Measurements from ENCODE around the gene GABRQ. TPM values are rescaled to one million over a fixed set of nuclear protein-coding genes. Genes with fewer than 3 reads are reported as not detected.
A peak's percentile ranks its signal among the peaks of the same experiment; 100 is the strongest.

The GABRQ gene
- total and polyA plus RNA-seq, 2 of the 13 experiments (the other 11 are each of a cell fraction or from before 2014, with no cell fraction given), result not detected

DNA sequence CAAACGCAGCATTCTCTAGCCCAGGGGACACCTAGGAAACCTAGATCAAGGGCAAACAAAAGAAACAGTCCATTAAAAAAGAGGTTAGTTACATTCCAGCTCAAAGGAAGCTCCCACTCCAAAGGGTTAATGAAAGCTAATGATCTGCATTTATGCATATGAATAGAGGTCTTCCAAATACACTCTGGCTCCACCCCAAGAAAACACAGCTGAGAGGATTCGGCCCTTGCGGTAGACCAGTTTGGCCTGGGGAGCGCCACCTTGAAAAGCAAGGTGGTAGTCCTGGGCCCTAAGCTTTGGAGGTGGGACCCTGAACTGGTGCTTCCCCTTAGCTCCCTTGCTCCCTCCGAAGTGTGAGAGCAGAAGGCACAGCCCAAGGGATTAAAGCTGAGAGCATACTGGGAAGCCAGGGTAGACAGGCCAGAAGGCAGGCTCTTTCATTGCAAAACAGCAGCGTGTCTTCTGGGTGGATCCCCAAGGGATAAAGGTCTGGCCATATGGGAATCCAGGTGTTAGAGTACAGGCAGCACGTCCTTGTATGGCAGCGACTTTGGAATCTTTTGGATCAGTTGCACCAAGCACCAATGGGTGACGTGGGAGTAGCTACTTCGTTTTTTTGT, 3.7 kb downstream of the GABRQ start (continued):
- TF ChIP-seq ZNF652 (CRISPR knock-in tag; IDR thresholded peaks at IDR 0.05; ENCODE audit: borderline replicate concordance, low read depth) (no peak), FOSL2 (CRISPR knock-in tag; IDR thresholded peaks at IDR 0.05) (no peak)

DNA sequence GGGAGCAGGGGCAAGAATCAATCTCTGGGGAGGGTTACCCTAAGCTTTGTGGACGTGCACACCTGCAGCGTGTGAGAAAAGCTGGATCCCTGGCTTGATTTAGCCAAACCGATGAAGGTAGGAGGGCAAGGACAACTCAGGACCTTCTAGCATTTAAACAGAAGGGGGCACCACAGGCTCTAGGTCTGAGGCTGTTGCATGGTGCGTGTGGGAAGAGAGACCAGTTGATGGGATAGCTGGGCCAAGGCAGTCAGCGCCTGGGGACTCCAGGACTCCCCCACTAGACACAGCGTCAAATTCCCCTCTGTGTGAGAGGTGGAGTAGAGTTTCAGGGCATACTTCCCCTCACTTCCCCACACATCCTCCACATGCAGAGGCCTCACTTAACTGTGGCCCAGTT, 4.3 kb downstream of the GABRQ start:
- ChIA-PET POLR2A (no interaction called here), CTCF (ENCODE audit: low intra/inter-chr PET ratio, low total read pairs) (no interaction called here)
- TF ChIP-seq SMC3 (IDR thresholded peaks at IDR 0.05; ENCODE audit: low read length) (peak; percentile 19; the same call in 1 of the 2 replicates), STAG1 (CRISPR knock-in tag; IDR thresholded peaks at IDR 0.05) (peak; percentile 40), DPF2 (CRISPR knock-in tag; IDR thresholded peaks at IDR 0.05; ENCODE audit: borderline replicate concordance, low read depth) (no peak)
- TF ChIP-seq, protein P1, sequence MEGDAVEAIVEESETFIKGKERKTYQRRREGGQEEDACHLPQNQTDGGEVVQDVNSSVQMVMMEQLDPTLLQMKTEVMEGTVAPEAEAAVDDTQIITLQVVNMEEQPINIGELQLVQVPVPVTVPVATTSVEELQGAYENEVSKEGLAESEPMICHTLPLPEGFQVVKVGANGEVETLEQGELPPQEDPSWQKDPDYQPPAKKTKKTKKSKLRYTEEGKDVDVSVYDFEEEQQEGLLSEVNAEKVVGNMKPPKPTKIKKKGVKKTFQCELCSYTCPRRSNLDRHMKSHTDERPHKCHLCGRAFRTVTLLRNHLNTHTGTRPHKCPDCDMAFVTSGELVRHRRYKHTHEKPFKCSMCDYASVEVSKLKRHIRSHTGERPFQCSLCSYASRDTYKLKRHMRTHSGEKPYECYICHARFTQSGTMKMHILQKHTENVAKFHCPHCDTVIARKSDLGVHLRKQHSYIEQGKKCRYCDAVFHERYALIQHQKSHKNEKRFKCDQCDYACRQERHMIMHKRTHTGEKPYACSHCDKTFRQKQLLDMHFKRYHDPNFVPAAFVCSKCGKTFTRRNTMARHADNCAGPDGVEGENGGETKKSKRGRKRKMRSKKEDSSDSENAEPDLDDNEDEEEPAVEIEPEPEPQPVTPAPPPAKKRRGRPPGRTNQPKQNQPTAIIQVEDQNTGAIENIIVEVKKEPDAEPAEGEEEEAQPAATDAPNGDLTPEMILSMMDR (CRISPR knock-in tag; IDR thresholded peaks at IDR 0.05), result peak; percentile 61
- Histone ChIP-seq H4K20me1 (ENCODE audit: insufficient read depth, low read length) (no peaks in the 10 kb centered on the region), H3K4me2 (ENCODE audit: low read depth, low read length) (no peak overlapping the region), H3K27me3 (ENCODE audit: control insufficient read depth in 1 of 2, insufficient read depth in 2 of 2, low read length in 2 of 2) (peaks cover 0 to 7% of the 10 kb centered on the region in 2 experiments; a peak in 1 of 5 replicates), H2AFZ (ENCODE audit: low read length) (no peak overlapping the region), H3K36me3 (replicated peaks in 1 of 2; ENCODE audit: control insufficient read depth in 1 of 2, insufficient read depth in 2 of 2, low read length in 2 of 2) (no peaks in the 10 kb centered on the region), H3K9me3 (ENCODE audit: low read length) (no peaks in the 10 kb centered on the region), H3K79me2 (ENCODE audit: insufficient read depth, low read length) (no peaks in the 10 kb centered on the region), H3K27ac (ENCODE audit: extremely low read length, insufficient read depth, low read length) (no peak overlapping the region), H3K9ac (ENCODE audit: insufficient read depth, low read depth, low read length) (no peak overlapping the region), H3K4me3 (replicated peaks in 1 of 3; ENCODE audit: insufficient read depth in 1 of 3, low read depth in 2 of 3, low read length in 3 of 3) (no peak overlapping the region), H3K4me1 (ENCODE audit: insufficient read depth, low read length) (no peaks in the 10 kb centered on the region)
- no peak for DNase-seq (ENCODE audit: low spot score)
- no CpG with 5 or more reads among the region's 6 CpGs for WGBS (ENCODE audit: low lambda C conversion rate)
- FAIRE-seq, result no peak
- in situ Hi-C loops (cut with HindIII; ENCODE audit: extremely low pct_ligation_motif_present, low pct_unique_long_range_greater_than_20kb) (loop anchor here (25.0 kb wide), 1 partner anchor 170 kb away; no protein-coding TSS in a partner anchor), intact Hi-C loops (cut with micrococcal nuclease; ENCODE audit: unreplicated experiment) (no loop called here)
- BruUV-seq (replicated peaks), result no TSS peak
- ATAC-seq, result peak; percentile 69
